ES-I3 (cell line): ENCODE measurements around the gene NUSAP1.
"Not testable (repeated sequence)": the region's sequence is repeated elsewhere in the genome, so short reads cannot be mapped to it uniquely, and the experiment has no call there.

ENCODE experiments used
- H3K36me3 ChIP-seq: 2 replicates; pipeline ENCODE4 v1.6.1; 2013; ENCODE audit warnings: mild to moderate bottlenecking, low read length, control low read depth, moderate library complexity; ENCODE audit not compliant: insufficient read depth
- H3K4me1 ChIP-seq: 2 replicates; pipeline ENCODE4 v1.6.1; 2013; ENCODE audit warnings: mild to moderate bottlenecking, control low read depth, low read length; ENCODE audit not compliant: insufficient read depth
- H3K9ac ChIP-seq: 2 replicates; pipeline ENCODE4 v1.6.1; 2013; ENCODE audit warnings: low read depth, mild to moderate bottlenecking, low read length, moderate library complexity
- H3K9me3 ChIP-seq: 2 replicates; pipeline ENCODE4 v1.6.1; 2013; ENCODE audit warnings: mild to moderate bottlenecking, low read length, moderate library complexity; ENCODE audit not compliant: control insufficient read depth, insufficient read depth

The NUSAP1 gene

DNA sequence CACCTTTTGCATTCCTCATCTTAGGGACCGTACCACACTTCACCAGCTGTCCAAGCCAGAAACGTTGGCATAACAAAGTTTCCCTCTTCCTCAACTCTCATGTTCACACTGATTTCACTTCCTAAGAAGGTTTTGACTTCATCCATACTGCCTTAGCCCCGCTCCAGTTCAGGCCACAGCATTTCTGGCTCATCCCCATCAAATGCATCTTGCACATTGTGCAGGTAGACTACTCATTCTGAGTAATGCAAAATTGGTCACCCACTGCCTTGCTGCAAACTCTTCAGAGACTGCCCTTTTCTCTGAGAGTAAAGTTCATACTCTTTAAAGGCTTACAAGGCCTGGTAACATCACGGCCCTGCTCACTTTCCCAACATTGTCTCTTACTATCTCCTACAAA is 8.8 kb downstream of the NUSAP1 start:
- Histone ChIP-seq H3K4me1 (no peaks in the 10 kb centered on the region), H3K9ac (no peak overlapping the region), H3K36me3 (peaks cover 31% of the 10 kb centered on the region), H3K9me3 (no peaks in the 10 kb centered on the region)

DNA sequence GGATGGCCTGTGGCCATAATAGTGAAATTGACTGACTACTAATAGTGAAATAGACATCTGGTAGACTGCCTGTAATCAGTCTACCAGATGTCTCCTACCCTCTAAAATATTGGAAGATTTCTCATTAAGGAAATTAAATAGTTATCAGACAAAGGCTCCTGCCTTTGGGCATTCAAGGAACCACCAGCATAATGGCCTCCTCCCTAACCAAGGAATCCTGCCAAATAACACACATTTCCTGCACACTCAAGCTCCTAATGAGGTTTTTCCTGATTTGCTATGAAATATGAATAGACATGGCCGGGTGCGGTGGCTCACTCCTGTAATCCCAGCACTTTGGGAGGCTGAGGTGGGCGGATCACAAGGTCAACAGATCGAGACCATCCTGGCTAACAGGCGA is 14.6 kb downstream of the NUSAP1 start:
- Histone ChIP-seq H3K4me1 (no peaks in the 10 kb centered on the region), H3K36me3 (peaks cover 41% of the 10 kb centered on the region)

DNA sequence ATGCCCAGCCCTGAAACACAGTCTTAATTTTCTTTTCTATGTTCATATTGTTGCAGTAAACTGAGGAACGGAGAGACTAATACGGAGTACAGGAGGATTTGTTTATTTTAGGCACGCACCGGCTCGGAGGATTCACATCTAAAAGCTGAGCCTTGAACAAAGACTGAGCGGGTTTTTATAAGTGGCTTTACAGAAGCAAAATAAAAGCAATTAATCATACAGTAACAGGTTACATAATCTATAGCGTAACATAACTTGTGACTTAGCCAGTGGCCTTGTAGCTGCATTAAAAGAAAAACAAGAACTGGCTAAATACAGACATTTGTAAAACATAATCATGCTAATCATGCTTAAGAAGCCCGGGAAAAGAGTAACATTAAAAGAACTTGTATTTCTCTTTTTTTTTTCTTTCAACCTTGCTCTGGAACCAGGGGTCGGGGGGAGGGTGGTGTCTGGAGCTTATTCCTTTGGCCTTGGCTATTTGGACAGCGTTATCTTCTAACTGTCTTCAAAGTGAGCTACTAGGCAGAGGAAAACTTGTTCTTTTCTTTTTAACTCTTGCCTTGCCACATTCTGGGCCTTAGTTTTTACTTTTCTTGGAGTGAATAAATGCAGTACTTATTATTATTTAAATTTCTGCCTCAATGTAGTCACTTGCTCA is 17.5 kb downstream of the NUSAP1 start:
- Histone ChIP-seq H3K9me3 (no peaks in the 10 kb centered on the region; the same call in 1 of the 2 replicates), H3K9ac (no peak overlapping the region), H3K36me3 (peaks cover 47% of the 10 kb centered on the region), H3K4me1 (no peaks in the 10 kb centered on the region)

More for the DNA sequence above, 14.6 kb downstream of the NUSAP1 start:
- Histone ChIP-seq H3K9ac (no peak overlapping the region), H3K9me3 (no peaks in the 10 kb centered on the region; the same call in 1 of the 2 replicates)

DNA sequence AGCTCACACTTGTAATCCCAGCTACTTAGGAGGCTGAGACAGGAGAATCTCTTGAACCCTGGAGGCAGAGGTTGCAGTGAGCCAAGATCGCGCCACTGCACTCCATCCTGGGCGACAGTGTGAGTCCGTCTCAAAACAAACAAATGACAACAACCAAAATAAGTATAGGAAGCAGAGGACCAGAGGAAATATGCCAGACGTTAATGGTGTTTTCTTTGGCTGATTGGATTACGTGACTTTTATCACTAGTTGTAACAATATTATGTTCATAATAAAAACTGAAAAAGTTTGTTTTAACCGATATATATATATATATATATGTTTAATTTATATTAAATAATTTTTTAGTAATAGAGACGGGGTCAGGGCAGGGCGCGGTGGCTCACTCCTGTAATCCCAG is 21.7 kb downstream of the NUSAP1 start:
- H3K9ac ChIP-seq = no peak overlapping the region
- no peaks in the 10 kb centered on the region for H3K4me1 ChIP-seq
- no peaks in the 10 kb centered on the region for H3K9me3 ChIP-seq
- peaks cover 50% of the 10 kb centered on the region for H3K36me3 ChIP-seq

DNA sequence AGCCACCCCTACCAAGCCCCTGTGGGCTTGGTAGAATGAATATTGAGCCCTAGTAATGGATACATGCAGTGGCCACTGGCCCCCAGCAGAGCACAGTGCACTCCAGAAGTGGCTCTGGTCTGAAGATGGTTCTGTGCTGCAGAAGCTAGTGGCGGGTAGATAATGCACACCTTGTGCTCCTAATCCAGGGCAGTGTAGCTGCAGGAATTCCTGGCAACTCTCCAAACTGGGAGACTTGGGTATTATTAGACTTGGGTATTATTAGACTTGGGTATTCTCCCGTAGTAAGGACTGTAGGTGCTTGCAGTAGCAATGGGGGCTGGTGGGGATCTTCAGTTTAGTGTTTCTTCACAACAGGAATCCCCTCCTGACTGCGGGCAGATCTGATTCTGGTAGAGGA is 34.7 kb downstream of the NUSAP1 start:
- Histone ChIP-seq H3K4me1 (no peaks in the 10 kb centered on the region), H3K9me3 (no peaks in the 10 kb centered on the region), H3K9ac (no peak overlapping the region), H3K36me3 (peaks cover 26% of the 10 kb centered on the region)

DNA sequence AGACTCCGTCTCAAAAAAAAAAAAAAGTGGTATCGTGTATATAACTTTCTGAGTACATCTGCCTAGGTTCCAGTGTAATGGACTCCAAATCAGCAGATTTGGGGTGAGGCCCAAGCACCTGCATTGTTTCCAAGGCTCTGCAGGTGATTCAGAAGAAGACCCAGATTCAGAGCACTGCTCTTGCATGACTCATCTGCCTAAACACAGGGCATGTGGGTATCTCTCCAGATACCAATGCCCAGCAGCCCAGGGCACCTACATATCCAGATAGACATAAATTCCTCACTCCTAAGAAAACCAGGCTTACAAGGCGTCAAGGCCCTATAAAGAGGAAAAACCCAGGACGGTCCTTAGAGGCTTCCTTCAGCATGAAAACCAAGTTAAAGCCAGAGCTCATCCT is 45.3 kb downstream of the NUSAP1 start:
- H3K9ac ChIP-seq = no peak overlapping the region
- 0 out of 2 replicates have a peak, but pooled peaks cover 3% of the 10 kb centered on the region for H3K9me3 ChIP-seq
- no peaks in the 10 kb centered on the region for H3K4me1 ChIP-seq
- H3K36me3 ChIP-seq = peaks cover 17% of the 10 kb centered on the region

DNA sequence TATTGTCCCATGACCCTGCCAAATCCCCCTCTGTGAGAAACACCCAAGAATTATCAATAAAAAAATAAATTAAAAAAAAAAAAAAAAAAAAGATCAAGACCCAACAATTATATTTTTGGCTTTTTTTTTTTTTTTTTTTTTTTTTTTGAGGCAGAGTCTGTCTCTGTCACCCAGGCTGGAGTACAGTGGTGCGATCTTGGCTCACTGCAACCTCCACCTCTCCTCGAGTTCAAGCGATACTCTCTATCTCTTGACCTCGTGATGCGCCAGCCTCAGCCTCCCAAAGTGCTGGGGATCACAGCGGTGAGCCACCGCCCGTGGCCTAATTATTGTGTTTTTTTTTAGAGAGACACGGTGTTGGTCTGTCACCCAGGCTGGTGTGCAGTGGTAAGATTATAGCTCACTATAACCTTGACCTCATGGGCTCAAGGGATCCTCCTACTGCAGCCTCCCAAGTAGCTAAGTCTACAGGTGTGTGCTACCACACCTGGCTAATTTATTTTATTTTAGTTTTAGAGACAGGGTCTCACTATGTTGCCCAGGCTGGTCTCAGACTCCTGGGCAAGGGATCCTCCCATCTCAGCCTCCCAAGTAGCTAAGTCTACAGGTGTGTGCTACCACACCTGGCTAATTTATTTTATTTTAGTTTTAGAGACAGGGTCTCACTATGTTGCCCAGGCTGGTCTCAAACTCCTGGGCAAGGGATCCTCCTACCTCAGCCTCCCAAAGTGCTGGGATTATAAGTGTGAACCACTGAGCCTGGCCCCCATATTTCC is 51.5 kb downstream of the NUSAP1 start:
- H3K9me3 ChIP-seq, H3K4me1 ChIP-seq, H3K36me3 ChIP-seq: not testable (repeated sequence)

DNA sequence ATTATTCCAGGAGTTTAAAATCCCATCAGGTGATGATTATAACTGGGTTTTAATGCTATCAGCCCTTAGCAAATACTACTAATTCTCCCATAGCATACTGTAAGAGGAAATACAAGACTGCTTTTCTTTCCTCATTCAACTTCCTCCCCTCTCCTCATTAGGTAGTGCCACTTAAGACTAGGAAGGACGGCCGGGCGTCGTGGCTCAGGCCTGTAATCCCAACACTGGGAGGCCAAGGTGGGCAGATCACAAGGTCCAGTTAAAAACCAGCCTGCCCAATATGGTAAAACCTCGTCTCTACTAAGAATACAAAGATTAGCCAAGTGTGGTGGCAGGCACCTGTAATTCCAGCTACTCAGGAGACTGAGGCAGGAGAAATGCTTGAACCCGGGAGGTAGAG is 55.0 kb downstream of the NUSAP1 start:
- H3K9me3 ChIP-seq = no peaks in the 10 kb centered on the region
- no peak overlapping the region for H3K9ac ChIP-seq
- H3K4me1 ChIP-seq = no peaks in the 10 kb centered on the region
- no peaks in the 10 kb centered on the region; the same call in 1 of the 2 replicates for H3K36me3 ChIP-seq

More for the DNA sequence above, 51.5 kb downstream of the NUSAP1 start:
- not testable (repeated sequence) for H3K9ac ChIP-seq

DNA sequence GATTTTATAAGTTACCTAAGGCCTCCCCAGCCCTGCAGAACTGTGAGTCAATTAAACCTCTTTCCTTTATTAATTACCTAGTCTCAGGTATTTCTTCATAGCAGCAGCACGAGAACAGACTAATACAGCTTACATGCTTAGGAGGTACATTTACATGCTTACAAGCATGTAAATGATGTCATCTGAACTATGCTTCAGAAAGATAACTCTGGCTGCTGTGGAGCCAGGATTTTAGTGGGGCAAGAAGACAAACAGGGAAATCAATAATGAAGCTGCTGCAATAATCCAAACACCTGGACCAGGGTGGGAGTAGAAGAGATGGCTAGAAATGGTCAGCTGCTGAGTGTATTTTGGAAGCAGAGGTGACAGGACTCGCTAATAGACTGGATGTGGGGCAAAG is 60.0 kb downstream of the NUSAP1 start:
- H3K36me3 ChIP-seq = peaks cover 6% of the 10 kb centered on the region
- H3K9me3 ChIP-seq = no peaks in the 10 kb centered on the region
- no peaks in the 10 kb centered on the region for H3K4me1 ChIP-seq
- no peak overlapping the region for H3K9ac ChIP-seq

DNA sequence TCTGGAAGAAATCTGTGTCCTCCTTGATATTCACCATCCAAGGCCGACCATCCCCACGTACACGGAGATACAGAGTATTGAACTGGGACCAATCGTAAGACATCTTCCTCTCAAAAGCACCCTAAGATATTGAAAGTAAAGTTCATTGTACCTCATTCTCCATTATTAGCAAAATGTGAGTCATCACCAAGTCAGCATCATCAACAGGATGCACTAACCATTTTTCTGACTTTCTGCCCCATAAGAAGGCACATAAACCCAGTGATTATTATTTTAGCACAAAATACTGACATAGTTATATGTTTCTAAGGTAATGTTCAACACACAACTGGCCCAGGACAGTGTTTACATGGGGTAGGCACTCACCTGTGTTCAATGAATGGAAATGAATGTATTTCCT is 62.2 kb downstream of the NUSAP1 start:
- Histone ChIP-seq H3K9me3 (no peaks in the 10 kb centered on the region), H3K4me1 (no peaks in the 10 kb centered on the region), H3K9ac (no peak overlapping the region), H3K36me3 (peaks cover 6% of the 10 kb centered on the region)

DNA sequence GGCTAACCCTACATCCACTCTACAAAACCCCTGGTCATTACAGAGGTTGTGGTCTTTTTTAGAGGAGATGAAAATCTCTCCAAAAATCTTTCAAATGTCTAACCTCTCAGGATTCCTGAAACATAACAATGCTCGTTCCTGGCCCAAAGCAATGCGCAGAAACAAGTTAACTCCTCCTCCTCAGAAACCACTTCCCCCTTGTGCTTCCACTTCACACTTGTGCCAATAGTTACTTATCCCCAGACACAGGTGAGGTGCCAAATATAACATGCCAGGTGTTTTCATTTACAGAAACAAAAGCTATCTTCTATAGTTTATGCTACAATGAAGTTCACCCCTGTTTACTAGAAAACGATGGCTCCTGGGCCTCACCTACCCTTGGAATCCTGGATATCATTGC is 63.4 kb downstream of the NUSAP1 start:
- Histone ChIP-seq H3K9me3 (no peaks in the 10 kb centered on the region), H3K4me1 (no peaks in the 10 kb centered on the region), H3K36me3 (peaks cover 6% of the 10 kb centered on the region)

DNA sequence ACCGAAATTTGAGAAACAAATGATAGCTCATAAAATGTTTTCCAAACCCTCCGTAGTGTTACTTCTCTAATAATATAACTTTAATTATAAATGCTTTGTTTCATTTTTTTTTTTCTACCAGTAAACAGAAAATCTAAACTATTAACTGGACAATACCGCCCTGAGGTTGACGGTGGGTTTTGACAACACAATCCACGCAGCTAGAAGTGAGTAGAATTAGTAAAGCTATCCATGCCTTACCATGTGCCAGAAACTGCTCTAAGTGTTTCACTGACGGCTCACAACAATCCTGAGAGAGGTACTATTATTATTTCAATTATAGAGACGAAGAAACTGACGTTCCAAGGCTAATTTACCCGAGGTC is 69.2 kb downstream of the NUSAP1 start:
- Histone ChIP-seq H3K4me1 (no peaks in the 10 kb centered on the region), H3K36me3 (no peaks in the 10 kb centered on the region), H3K9ac (peak overlapping the region; percentile 81), H3K9me3 (no peaks in the 10 kb centered on the region)

More for the DNA sequence above, 63.4 kb downstream of the NUSAP1 start:
- H3K9ac ChIP-seq = no peak overlapping the region

DNA sequence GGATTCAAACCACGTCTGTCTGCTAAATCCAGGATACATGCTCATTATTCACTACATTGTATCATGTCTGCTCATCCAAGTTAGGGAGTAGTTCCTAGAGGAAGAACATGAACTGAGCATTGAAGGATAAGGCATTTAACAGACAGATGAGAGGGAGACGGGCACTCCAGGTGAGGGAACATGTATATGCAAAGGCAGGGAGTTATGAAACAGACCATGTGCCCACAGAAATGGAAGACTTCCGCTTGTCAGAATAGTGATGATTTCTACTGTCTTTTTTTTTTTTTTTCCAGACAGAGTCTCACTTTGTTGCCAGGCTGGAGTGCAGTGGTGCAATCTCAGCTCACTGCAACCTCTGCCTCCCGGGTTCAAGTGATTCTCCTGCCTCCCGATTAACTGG is 74.7 kb downstream of the NUSAP1 start:
- no peak overlapping the region for H3K9ac ChIP-seq
- H3K36me3 ChIP-seq = no peaks in the 10 kb centered on the region
- no peaks in the 10 kb centered on the region for H3K4me1 ChIP-seq
- H3K9me3 ChIP-seq = no peaks in the 10 kb centered on the region

DNA sequence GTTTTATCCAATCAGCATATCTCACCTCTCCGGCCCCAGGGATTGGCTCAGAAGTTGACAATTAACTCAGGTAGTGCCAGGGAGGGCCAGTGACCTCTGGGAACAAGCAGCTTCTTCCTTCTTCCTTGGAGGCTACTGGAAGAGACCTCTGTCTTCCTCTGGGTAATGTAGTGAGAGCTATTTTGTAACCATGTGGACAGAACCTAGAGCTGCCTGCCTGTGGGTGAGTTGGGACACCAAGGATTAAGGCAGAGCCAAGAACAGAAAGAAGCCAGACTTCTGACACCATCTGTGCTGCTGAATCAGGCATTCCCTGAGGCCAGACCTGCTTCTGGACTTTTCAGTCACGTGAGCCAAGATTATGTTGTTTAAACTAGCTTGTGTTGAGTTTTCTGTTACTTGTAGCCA is 75.6 kb downstream of the NUSAP1 start:
- no peaks in the 10 kb centered on the region for H3K36me3 ChIP-seq
- H3K4me1 ChIP-seq = no peaks in the 10 kb centered on the region

DNA sequence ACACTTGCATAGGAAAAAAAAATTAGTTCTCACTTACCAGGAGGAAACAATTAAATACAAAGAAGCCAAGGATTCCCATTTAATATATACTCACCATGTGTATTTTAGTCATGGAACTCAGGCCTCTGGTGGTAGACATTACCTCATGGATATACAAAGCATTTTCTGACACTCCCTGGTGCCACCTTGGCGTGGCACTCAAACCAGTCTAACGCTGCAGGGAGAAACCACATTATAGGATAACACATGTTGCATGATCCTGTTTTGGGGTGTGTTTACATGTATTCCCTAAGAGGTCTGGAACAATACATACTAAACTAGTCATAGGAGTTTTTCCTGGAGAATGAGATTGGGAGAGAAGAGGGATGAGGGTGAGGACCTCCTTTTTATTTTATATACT is 78.3 kb downstream of the NUSAP1 start:
- Histone ChIP-seq H3K9ac (no peak overlapping the region), H3K9me3 (no peaks in the 10 kb centered on the region), H3K4me1 (no peaks in the 10 kb centered on the region), H3K36me3 (no peaks in the 10 kb centered on the region)

More for the DNA sequence above, 75.6 kb downstream of the NUSAP1 start:
- Histone ChIP-seq H3K9me3 (no peaks in the 10 kb centered on the region), H3K9ac (no peak overlapping the region)
